Prostate gland (tissue), 2 donors: Measurements from ENCODE around the gene DUS1L. TPM values are rescaled to one million over a fixed set of nuclear protein-coding genes. Genes with fewer than 3 reads are reported as not detected.

Experiments
- DNase-seq: peaks from one replicate; pipeline ENCODE4 v3.0.0-alpha.2; 2019; ENCODE audit warnings: low spot score
- H3K27ac ChIP-seq, 2 donors: fragments of 200-600 bp; sonication (generic); 2 replicates each; pipeline ENCODE4 v1.5.1; 2017 to 2019
- H3K27me3 ChIP-seq: fragments of 200-600 bp; sonication (generic); replicated peaks from 2 replicates; pipeline ENCODE4 v1.5.1; 2019; ENCODE audit not compliant: insufficient read depth
- H3K36me3 ChIP-seq, 2 donors: fragments of 200-600 bp; sonication (generic); 1 replicate in 1 of 2; 2 replicates in 1 of 2; pipeline versions ENCODE4 v1.5.1 to v1.8.1; 2017 to 2019
- H3K4me1 ChIP-seq: fragments of 200-600 bp; sonication (generic); replicated peaks from 2 replicates; pipeline ENCODE4 v1.5.1; 2019
- H3K4me3 ChIP-seq, 2 donors: fragments of 200-600 bp; sonication (generic); 2 replicates each; pipeline ENCODE4 v1.5.1; 2017 to 2019
- H3K9me3 ChIP-seq: fragments of 200-600 bp; sonication (generic); 2 replicates; pipeline ENCODE4 v1.5.1; 2017
- CTCF ChIP-seq, 4 experiments: fragments of 200-600 bp in 2 of 4; fragments of 450-650 bp in 2 of 4; sonication (generic) in 2 of 4; IDR thresholded peaks; 1 replicate in 3 of 4; 2 replicates in 1 of 4; pipeline ENCODE4 v1.5.1; 2016 to 2019; ENCODE audit warnings: antibody characterized with exemption in 4 of 4, mild to moderate bottlenecking in 2 of 4, moderate library complexity in 2 of 4
- POLR2A ChIP-seq: fragments of 450-650 bp; IDR thresholded peaks from one replicate; pipeline ENCODE4 v1.6.1; 2016; ENCODE audit warnings: antibody characterized with exemption, mild to moderate bottlenecking
- POLR2AphosphoS5 ChIP-seq: sonication (generic); formaldehyde crosslinking; IDR thresholded peaks from one replicate; pipeline ENCODE4 v1.6.1; 2017; ENCODE audit warnings: antibody characterized with exemption
- WGBS: methylation state at CpG from one replicate; pipeline ENCODE4 v1.1.5; 2018; 5-methylcytosine and 5-hydroxymethylcytosine counted together
- intact Hi-C: fragments of 100-400 bp; cut with DNase I; formaldehyde crosslinking; loops from one replicate; pipeline ENCODE4 v1.14.2; 2022
- total RNA-seq, 2 donors: library from RNA; depleted of rRNA; stranded (reverse); fragments of >200 nt; gene quantifications; one replicate each; pipeline ENCODE4 v1.1.0, GENCODE V29; 2016

Gene DUS1L
- total RNA-seq, 2 donors from 2014 or later = 95.9 to 119 TPM

GRCh38 chr17:82017612-82018151 lies 47.9 kb downstream of the DUS1L start:
- H3K27ac ChIP-seq = no peak overlapping the region
- intact Hi-C loops = no loop called here
- no peaks in the 10 kb centered on the region for H3K27me3 ChIP-seq
- peaks cover 11% of the 10 kb centered on the region for H3K4me1 ChIP-seq
- WGBS = 84% methylated on average over 12 of the region's 13 CpGs
- no peaks in the 10 kb centered on the region for H3K36me3 ChIP-seq
- H3K4me3 ChIP-seq = no peak overlapping the region
- DNase-seq = no peak
- no peaks in the 10 kb centered on the region for H3K9me3 ChIP-seq
- no peak for TF ChIP-seq POLR2AphosphoS5
- no peak for TF ChIP-seq CTCF (IDR thresholded peaks at IDR 0.05)
- TF ChIP-seq POLR2A = no peak

GRCh38 chr17:82016875-82017459 lies 48.6 kb downstream of the DUS1L start:
- WGBS = 90% methylated on average over 19 of the region's 24 CpGs
- no peak for TF ChIP-seq POLR2AphosphoS5
- no peak for TF ChIP-seq CTCF (IDR thresholded peaks at IDR 0.05)
- TF ChIP-seq POLR2A = no peak
- H3K9me3 ChIP-seq = no peaks in the 10 kb centered on the region
- H3K4me3 ChIP-seq = no peak overlapping the region
- intact Hi-C loops = no loop called here
- peaks cover 7% of the 10 kb centered on the region for H3K4me1 ChIP-seq
- H3K27me3 ChIP-seq = no peaks in the 10 kb centered on the region
- H3K36me3 ChIP-seq = no peaks in the 10 kb centered on the region
- DNase-seq = no peak
- no peak overlapping the region for H3K27ac ChIP-seq

GRCh38 chr17:82016061-82016874 lies 49.3 kb downstream of the DUS1L start:
- intact Hi-C loops = no loop called here
- no peak for DNase-seq
- Histone ChIP-seq H3K4me3 (no peak overlapping the region), H3K9me3 (no peaks in the 10 kb centered on the region), H3K27ac (no peak overlapping the region), H3K27me3 (no peaks in the 10 kb centered on the region), H3K36me3 (no peaks in the 10 kb centered on the region), H3K4me1 (peaks cover under 1% of the 10 kb centered on the region)
- no peak for TF ChIP-seq POLR2AphosphoS5
- no peak for TF ChIP-seq POLR2A
- no peak for TF ChIP-seq CTCF (IDR thresholded peaks at IDR 0.05)
- 87% methylated on average over 28 of the region's 28 CpGs for WGBS

GRCh38 chr17:82015311-82015971 lies 50.2 kb downstream of the DUS1L start:
- WGBS = 82% methylated on average over 24 of the region's 24 CpGs
- DNase-seq = no peak
- no peak overlapping the region for H3K27ac ChIP-seq
- no peaks in the 10 kb centered on the region for H3K4me1 ChIP-seq
- TF ChIP-seq POLR2A = no peak
- no peak for TF ChIP-seq POLR2AphosphoS5
- TF ChIP-seq CTCF (IDR thresholded peaks at IDR 0.05) = no peak
- no peak overlapping the region for H3K4me3 ChIP-seq
- intact Hi-C loops = no loop called here
- H3K9me3 ChIP-seq = no peaks in the 10 kb centered on the region
- no peaks in the 10 kb centered on the region for H3K27me3 ChIP-seq
- no peaks in the 10 kb centered on the region for H3K36me3 ChIP-seq
